Naive thymus-derived CD4-positive, alpha-beta T cell (primary cell): Measurements from ENCODE around the gene CEP250. TPM values are rescaled to one million over a fixed set of nuclear protein-coding genes. Genes with fewer than 3 reads are reported as not detected.
A peak's percentile ranks its signal among the peaks of the same experiment; 100 is the strongest.

ENCODE experiments used
- ATAC-seq: fragments of 150-1000 bp; cut with Tn5 transposase; 2 replicates; pipeline ENCODE4 v1.10.0; 2021; ENCODE audit warnings: mild to moderate bottlenecking, moderate library complexity
- CTCF ChIA-PET: fragments of 350-600 bp; sonication (Branson Sonifier 250); formaldehyde crosslinking; loops from one replicate; lab custom pipeline; 2021; ENCODE audit warnings: antibody characterized with exemption; lab: Charles Lee
- POLR2A ChIA-PET: fragments of 350-600 bp; sonication (Branson Sonifier 250); formaldehyde crosslinking; loops from one replicate; lab custom pipeline; 2021; ENCODE audit warnings: antibody characterized with exemption, inconsistent platforms; lab: Charles Lee
- DNase-seq, 9 donors: peaks; one replicate each; pipeline versions ENCODE4 v3.0.0 to v3.0.0-alpha.2; 2020 to 2022; ENCODE audit warnings: mixed read lengths in 1 of 9
- H3K27ac ChIP-seq: one replicate; pipeline ENCODE4 v1.7.0; 2013; ENCODE audit warnings: mild to moderate bottlenecking, low read depth, low read length, moderate library complexity
- H3K27me3 ChIP-seq, 2 donors: one replicate each; pipeline ENCODE4 v1.7.0; 2013; ENCODE audit warnings: low read length in 2 of 2, mild to moderate bottlenecking in 2 of 2, moderate library complexity in 2 of 2; ENCODE audit not compliant: control insufficient read depth in 2 of 2, insufficient read depth in 2 of 2
- H3K36me3 ChIP-seq, 3 experiments: 1 replicate in 2 of 3; 2 replicates in 1 of 3; pipeline ENCODE4 v1.7.0; 2013; ENCODE audit warnings: low read length in 3 of 3, mild to moderate bottlenecking in 3 of 3, moderate library complexity in 1 of 3; ENCODE audit not compliant: insufficient read depth in 3 of 3, control insufficient read depth in 2 of 3
- H3K4me1 ChIP-seq, 2 donors: one replicate each; pipeline ENCODE4 v1.7.0; 2013; ENCODE audit warnings: low read length in 2 of 2, mild to moderate bottlenecking in 2 of 2, moderate library complexity in 1 of 2; ENCODE audit not compliant: control insufficient read depth in 2 of 2, insufficient read depth in 2 of 2
- H3K4me3 ChIP-seq: 2 replicates; pipeline ENCODE4 v1.7.0; 2013; ENCODE audit warnings: mild to moderate bottlenecking, low read length
- H3K9me3 ChIP-seq, 3 experiments: 1 replicate in 2 of 3; 2 replicates in 1 of 3; pipeline ENCODE4 v1.7.0; 2013; ENCODE audit warnings: low read length in 3 of 3; ENCODE audit not compliant: control insufficient read depth in 2 of 3
- H3K27ac Mint-ChIP-seq, 9 donors: one replicate each; pipeline ENCODE4 v1.8.0; 2020 to 2022; ENCODE audit warnings: mixed read lengths in 9 of 9, mild to moderate bottlenecking in 8 of 9, moderate library complexity in 5 of 9, inconsistent platforms in 2 of 9
- H3K27me3 Mint-ChIP-seq, 5 donors: one replicate each; pipeline ENCODE4 v1.8.0; 2021 to 2022; ENCODE audit warnings: mixed read lengths in 5 of 5, mild to moderate bottlenecking in 1 of 5
- H3K36me3 Mint-ChIP-seq, 5 donors: one replicate each; pipeline ENCODE4 v1.8.0; 2020 to 2022; ENCODE audit warnings: mixed read lengths in 5 of 5, mild to moderate bottlenecking in 3 of 5, inconsistent platforms in 1 of 5
- H3K4me1 Mint-ChIP-seq, 7 donors: one replicate each; pipeline ENCODE4 v1.8.0; 2020 to 2022; ENCODE audit warnings: mixed read lengths in 7 of 7, mild to moderate bottlenecking in 3 of 7, inconsistent platforms in 1 of 7
- H3K4me3 Mint-ChIP-seq, 10 donors: one replicate each; pipeline ENCODE4 v1.8.0; 2020 to 2022; ENCODE audit warnings: mild to moderate bottlenecking in 10 of 10, mixed read lengths in 10 of 10, moderate library complexity in 6 of 10, inconsistent platforms in 2 of 10
- H3K9me3 Mint-ChIP-seq, 11 donors: one replicate each; pipeline ENCODE4 v1.8.0; 2020 to 2022; ENCODE audit warnings: mixed read lengths in 11 of 11, mild to moderate bottlenecking in 4 of 11, inconsistent platforms in 1 of 11, moderate library complexity in 1 of 11
- intact Hi-C, 2 donors: fragments of 100-400 bp; cut with micrococcal nuclease; formaldehyde crosslinking; loops; one replicate each; pipeline ENCODE4 v1.15.1; 2023
- polyA plus RNA-seq, 2 donors: library from polyadenylated mRNA; unstranded; fragments of 300-500 nt; fragmentation: Illumina TruSeq; gene quantifications; one replicate each; pipeline ENCODE4 v1.2.3, GENCODE V29; 2021
- total RNA-seq, 6 experiments: library from RNA in 5 of 6; stranded (reverse) in 5 of 6; gene quantifications; 1 replicate in 5 of 6; 2 replicates in 1 of 6; pipeline ENCODE4 v1.2.3 and lab custom pipeline; 2021 to 2026

CEP250 gene
- total and polyA plus RNA-seq, 7 experiments from 2014 or later = 7.7 to 75.0 (median 50.2) TPM

- ATAC-seq (no peak), DNase-seq (no peak)
- peaks cover 0 to 17% (median 0%) of the 10 kb centered on the region in 5 donors for H3K27me3 Mint-ChIP-seq
- peaks cover 0 to 21% (median 3%) of the 10 kb centered on the region in 7 donors for H3K4me1 Mint-ChIP-seq
- no peak overlapping the region for H3K27ac Mint-ChIP-seq
- ChIA-PET POLR2A (no interaction called here), CTCF (interaction anchor here (0.6 kb wide), 1 partner anchor 92 kb away, joined by 3 read pairs; the partner anchor contains the start of gene C20orf173)
- intact Hi-C loops = no loop called here
- Histone ChIP-seq H3K36me3 (no peaks in the 10 kb centered on the region), H3K9me3 (no peaks in the 10 kb centered on the region), H3K4me1 (no peaks in the 10 kb centered on the region), H3K4me3 (no peak overlapping the region), H3K27me3 (no peaks in the 10 kb centered on the region), H3K27ac (no peak overlapping the region)
- H3K4me3 Mint-ChIP-seq = no peak overlapping the region
- no peaks in the 10 kb centered on the region for H3K9me3 Mint-ChIP-seq
- H3K36me3 Mint-ChIP-seq = no peaks in the 10 kb centered on the region
Observed at GRCh38 chr20:35437599-35437998, 17.8 kb upstream of the CEP250 start.

- no peaks in the 10 kb centered on the region for H3K9me3 ChIP-seq
- intact Hi-C loops = no loop called here
- no peak overlapping the region for H3K27ac ChIP-seq
- Mint-ChIP-seq H3K27ac (no peak overlapping the region), H3K27me3 (peaks cover 0 to 20% (median 6%) of the 10 kb centered on the region in 5 donors), H3K4me3 (no peak overlapping the region), H3K9me3 (no peaks in the 10 kb centered on the region), H3K36me3 (no peaks in the 10 kb centered on the region), H3K4me1 (peaks cover 0 to 13% (median 7%) of the 10 kb centered on the region in 7 donors)
- CTCF ChIA-PET = no interaction called here
- ATAC-seq (no peak), DNase-seq (no peak)
- POLR2A ChIA-PET = no interaction called here
- H3K4me1 ChIP-seq = peaks cover 0 to 3% of the 10 kb centered on the region in 2 donors
- no peak overlapping the region for H3K4me3 ChIP-seq
- no peaks in the 10 kb centered on the region for H3K36me3 ChIP-seq
- no peaks in the 10 kb centered on the region for H3K27me3 ChIP-seq
Observed at GRCh38 chr20:35443003-35443402, 12.4 kb upstream of the CEP250 start.

DNA sequence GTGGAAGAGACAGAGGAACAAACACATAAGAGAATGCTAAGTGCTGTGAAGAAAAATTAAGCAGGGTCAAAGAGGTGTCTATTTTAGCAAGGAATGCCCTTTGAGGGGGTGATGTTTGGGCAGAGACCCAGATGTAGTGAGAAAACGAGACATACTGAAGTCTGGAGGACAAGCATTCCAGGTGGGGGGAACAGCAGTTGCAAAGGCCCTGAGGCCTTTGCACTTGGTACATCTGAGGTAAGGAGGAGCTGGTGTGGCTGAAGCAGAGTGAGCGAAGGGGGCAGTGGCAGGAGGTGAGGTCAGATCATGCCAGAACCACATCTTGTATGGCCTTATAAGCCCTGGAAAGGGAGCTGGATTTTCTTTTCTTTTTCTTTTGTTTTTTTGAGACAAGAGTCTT, 11.2 kb upstream of the CEP250 start:
- CTCF ChIA-PET = no interaction called here

DNA sequence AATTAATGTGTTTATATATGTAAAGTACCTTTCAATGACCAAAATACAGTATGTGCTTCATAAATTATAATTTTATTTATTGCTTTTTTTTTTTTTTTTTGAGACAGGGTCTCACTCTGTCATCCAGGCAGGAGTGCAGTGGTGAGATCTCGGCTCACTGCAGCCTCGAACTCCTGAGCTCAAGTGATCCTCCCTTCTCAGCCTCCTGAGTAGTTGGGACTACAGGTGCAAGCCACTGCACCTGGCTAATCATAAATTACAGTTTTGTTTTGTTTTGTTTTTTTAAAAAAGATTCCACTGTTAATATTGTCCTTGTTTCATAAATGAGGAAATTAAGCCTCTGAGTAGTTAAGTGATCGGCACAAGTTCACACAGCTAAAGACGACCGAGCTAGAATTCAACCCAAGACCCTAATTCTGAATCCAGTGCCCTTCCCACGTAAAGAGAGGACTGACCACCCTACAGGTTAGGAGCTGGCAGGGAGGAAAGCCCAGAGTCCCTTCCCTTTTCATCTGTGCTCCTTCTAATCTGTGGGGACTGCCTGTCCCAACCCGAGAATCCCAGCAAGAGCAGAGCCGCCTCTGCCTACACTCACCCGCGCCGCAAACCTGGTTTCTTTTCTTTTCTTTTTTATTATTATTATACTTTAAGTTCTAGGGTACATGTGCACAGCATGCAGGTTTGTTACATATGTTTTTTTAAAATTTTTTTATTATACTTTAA, 8.9 kb upstream of the CEP250 start:
- Mint-ChIP-seq H3K4me3 (peak overlapping the region; percentile 59 to 95 (median 83)), H3K36me3 (no peaks in the 10 kb centered on the region), H3K4me1 (peaks cover 0 to 8% (median 4%) of the 10 kb centered on the region in 7 donors), H3K27ac (peak overlapping the region in 1 of 9 donors; percentile 31), H3K27me3 (peaks cover 0 to 7% (median 2%) of the 10 kb centered on the region in 5 donors), H3K9me3 (no peaks in the 10 kb centered on the region)
- CTCF ChIA-PET = interaction anchor here (0.6 to 2.8 kb wide), 8 partner anchors 9 to 1778 kb away, joined by 3 to 19 read pairs (median 4); partner anchors contain the start of gene CEP250
- Histone ChIP-seq H3K9me3 (no peaks in the 10 kb centered on the region), H3K4me1 (peaks cover 0 to 3% of the 10 kb centered on the region in 2 donors), H3K36me3 (no peaks in the 10 kb centered on the region), H3K27me3 (no peaks in the 10 kb centered on the region), H3K27ac (no peak overlapping the region), H3K4me3 (no peak overlapping the region)
- DNase-seq (peak in 2 of 9 donors; percentile 1 to 5), ATAC-seq (peak; percentile 19)
- POLR2A ChIA-PET = interaction anchor here (0.8 to 1.3 kb wide), 2 partner anchors 9 to 33 kb away, joined by 3 to 4 read pairs; partner anchors contain the start of gene CEP250
- intact Hi-C loops = loop anchor here (1.0 to 5.0 kb wide), 5 partner anchors 34 to 612 kb away; partner anchors contain the start of gene UQCC1 (in 1 of the 2)

More for the DNA sequence above, 11.2 kb upstream of the CEP250 start:
- Mint-ChIP-seq H3K4me1 (peaks cover 0 to 8% (median 5%) of the 10 kb centered on the region in 7 donors), H3K27ac (peak overlapping the region in 1 of 9 donors; percentile 68), H3K36me3 (no peaks in the 10 kb centered on the region), H3K4me3 (no peak overlapping the region), H3K9me3 (no peaks in the 10 kb centered on the region), H3K27me3 (peaks cover 0 to 17% (median 6%) of the 10 kb centered on the region in 5 donors)
- intact Hi-C loops = no loop called here
- ATAC-seq = no peak
- Histone ChIP-seq H3K36me3 (no peaks in the 10 kb centered on the region), H3K27ac (no peak overlapping the region), H3K4me3 (no peak overlapping the region), H3K4me1 (peaks cover 0 to 3% of the 10 kb centered on the region in 2 donors), H3K27me3 (no peaks in the 10 kb centered on the region), H3K9me3 (no peaks in the 10 kb centered on the region)
- POLR2A ChIA-PET = no interaction called here
- DNase-seq = no peak

GRCh38 chr20:35447082-35447789, 8.2 kb upstream of the CEP250 start:
- peaks cover 0 to 8% (median 4%) of the 10 kb centered on the region in 7 donors for H3K4me1 Mint-ChIP-seq
- no peaks in the 10 kb centered on the region for H3K27me3 ChIP-seq
- H3K36me3 ChIP-seq = no peaks in the 10 kb centered on the region
- ChIA-PET POLR2A (interaction anchor here (0.8 to 1.3 kb wide), 3 partner anchors 8 to 34 kb away, joined by 3 to 4 read pairs (median 3); partner anchors contain the start of gene CEP250), CTCF (interaction anchor here (0.7 to 2.8 kb wide), 9 partner anchors 8 to 1388 kb away, joined by 3 to 19 read pairs (median 4); partner anchors contain the start of gene CEP250)
- intact Hi-C loops = loop anchor here (1.0 to 5.0 kb wide), 5 partner anchors 35 to 613 kb away; partner anchors contain the start of gene UQCC1 (in 1 of the 2)
- peak overlapping the region; percentile 53 for H3K4me3 ChIP-seq
- no peaks in the 10 kb centered on the region for H3K9me3 ChIP-seq
- H3K27me3 Mint-ChIP-seq = peaks cover 0 to 7% (median 2%) of the 10 kb centered on the region in 5 donors
- peak overlapping the region in 2 of 9 donors; percentile 71 to 80 for H3K27ac Mint-ChIP-seq
- H3K27ac ChIP-seq = no peak overlapping the region
- peak overlapping the region; percentile 73 to 98 (median 90) for H3K4me3 Mint-ChIP-seq
- H3K9me3 Mint-ChIP-seq = no peaks in the 10 kb centered on the region
- ATAC-seq = peak; percentile 100
- peaks cover 0 to 3% of the 10 kb centered on the region in 2 donors for H3K4me1 ChIP-seq
- DNase-seq = peak; percentile 71 to 94 (median 83)
- H3K36me3 Mint-ChIP-seq = no peaks in the 10 kb centered on the region

DNA sequence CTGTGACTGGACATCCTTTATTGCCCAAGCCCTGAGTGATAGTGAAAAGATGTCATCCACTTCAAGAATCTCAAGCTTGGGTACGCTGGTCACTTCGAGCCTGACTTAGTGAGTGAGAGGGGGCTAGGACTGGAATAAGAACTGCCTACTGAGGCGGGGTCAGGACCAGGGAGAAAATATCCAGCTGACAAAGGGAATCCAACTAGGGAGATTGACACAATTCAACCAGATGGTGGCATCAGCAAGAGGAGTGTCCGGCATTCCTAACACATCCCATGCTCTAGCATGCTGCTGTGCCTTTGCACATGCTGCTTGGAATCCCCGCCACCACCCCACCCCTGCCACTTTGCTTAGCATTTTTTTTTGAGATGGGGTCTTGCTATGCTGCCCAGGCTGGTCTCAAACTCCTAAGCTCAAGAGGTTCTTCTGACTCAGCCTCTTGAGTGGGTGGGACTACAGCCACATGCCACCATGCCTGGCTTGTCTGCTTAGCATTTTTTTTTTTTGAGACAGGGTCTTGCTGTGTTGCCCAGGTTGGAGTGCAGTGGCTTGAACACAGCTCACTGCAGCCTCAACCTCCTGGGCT, 6.5 kb upstream of the CEP250 start:
- POLR2A ChIA-PET = no interaction called here
- ATAC-seq = no peak
- H3K9me3 Mint-ChIP-seq = no peaks in the 10 kb centered on the region
- no peaks in the 10 kb centered on the region for H3K36me3 Mint-ChIP-seq
- Histone ChIP-seq H3K27me3 (no peaks in the 10 kb centered on the region), H3K4me3 (no peak overlapping the region), H3K9me3 (no peaks in the 10 kb centered on the region), H3K4me1 (peaks cover 0 to 3% of the 10 kb centered on the region in 2 donors), H3K36me3 (no peaks in the 10 kb centered on the region), H3K27ac (no peak overlapping the region)
- CTCF ChIA-PET = interaction anchor here (1.4 to 2.2 kb wide), 3 partner anchors 7 to 304 kb away, joined by 3 to 10 read pairs (median 4); partner anchors contain the start of gene CEP250
- intact Hi-C loops = loop anchor here in 1 of 2 donors (5.0 kb wide), 1 partner anchor 37 kb away; the partner anchor contains the start of gene UQCC1
- no peak for DNase-seq
- peaks cover 0 to 13% (median 4%) of the 10 kb centered on the region in 7 donors for H3K4me1 Mint-ChIP-seq
- H3K4me3 Mint-ChIP-seq = no peak overlapping the region
- no peak overlapping the region for H3K27ac Mint-ChIP-seq
- peaks cover 0 to 7% (median 2%) of the 10 kb centered on the region in 5 donors for H3K27me3 Mint-ChIP-seq
